Heart left ventricle (tissue), 16 donors: ENCODE results near the gene ALG8. TPM values are rescaled to one million over a fixed set of nuclear protein-coding genes. Genes with fewer than 3 reads are reported as not detected.

Source experiments
- ATAC-seq, 4 donors: fragments of 200-7000 bp; cut with Tn5 transposase; one replicate each; pipeline ENCODE4 v1.9.1; 2020 to 2022; ENCODE audit warnings: moderate library complexity in 4 of 4, mild to moderate bottlenecking in 3 of 4, moderate number of reproducible peaks in 1 of 4
- DNase-seq, 5 donors: peaks; one replicate each; pipeline ENCODE4 v3.0.0-alpha.2; 2020
- H3K27ac ChIP-seq, 12 donors: fragments of 200-600 bp; sonication (generic) in 4 of 12; one replicate each; pipeline versions ENCODE4 v1.5.0 to v1.8.0; 2016 to 2022; ENCODE audit warnings: mild to moderate bottlenecking in 2 of 12
- H3K27me3 ChIP-seq, 9 donors: fragments of 200-600 bp; sonication (generic) in 2 of 9; one replicate each; pipeline versions ENCODE4 v1.5.1 to v1.8.0; 2016 to 2022; ENCODE audit warnings: mild to moderate bottlenecking in 3 of 9
- H3K36me3 ChIP-seq, 9 donors: fragments of 200-600 bp; sonication (generic) in 2 of 9; one replicate each; pipeline versions ENCODE4 v1.5.0 to v1.8.0; 2018 to 2022; ENCODE audit warnings: mild to moderate bottlenecking in 2 of 9
- H3K4me1 ChIP-seq, 12 donors: fragments of 200-600 bp; sonication (generic) in 4 of 12; one replicate each; pipeline versions ENCODE4 v1.5.0 to v1.8.0; 2016 to 2022; ENCODE audit warnings: mild to moderate bottlenecking in 3 of 12
- H3K4me3 ChIP-seq, 12 donors: fragments of 200-600 bp; sonication (generic) in 4 of 12; one replicate each; pipeline versions ENCODE4 v1.5.0 to v1.8.0; 2017 to 2022; ENCODE audit warnings: mild to moderate bottlenecking in 9 of 12, moderate library complexity in 4 of 12
- H3K9me3 ChIP-seq, 12 donors: fragments of 200-600 bp; sonication (generic) in 4 of 12; one replicate each; pipeline versions ENCODE4 v1.5.0 to v1.8.0; 2016 to 2022; ENCODE audit warnings: mild to moderate bottlenecking in 1 of 12
- CTCF ChIP-seq, 12 donors: fragments of 200-600 bp; sonication (generic) in 4 of 12; IDR thresholded peaks; one replicate each; pipeline versions ENCODE4 v1.5.0 to v1.8.0; 2018 to 2022; ENCODE audit warnings: antibody characterized with exemption in 12 of 12, mild to moderate bottlenecking in 5 of 12
- POLR2A ChIP-seq, 2 donors: fragments of 450-650 bp; IDR thresholded peaks; one replicate each; pipeline ENCODE4 v1.6.1; 2017; ENCODE audit warnings: antibody characterized with exemption in 2 of 2, mild to moderate bottlenecking in 2 of 2, moderate library complexity in 2 of 2
- WGBS, 4 donors: extraction: QIAGEN DNeasy Blood & Tissue Kit in 2 of 4; methylation state at CpG; one replicate each; pipeline versions ENCODE4 v1.1.5 to v1.1.7; 2013 to 2018; 5-methylcytosine and 5-hydroxymethylcytosine counted together
- intact Hi-C, 10 donors: fragments of 100-400 bp; cut with DNase I; formaldehyde crosslinking; loops; one replicate each; pipeline versions ENCODE4 v1.11.1 to v1.14.2; 2022
- polyA plus RNA-seq, 2 donors: library from polyadenylated mRNA; stranded (reverse); fragments of 200-250 nt; gene quantifications; one replicate each; pipeline ENCODE4 v1.2.3, GENCODE V29; 2013
- total RNA-seq, 9 donors: library from RNA; depleted of rRNA in 2 of 9; stranded (reverse); fragments of >200 nt in 2 of 9; fragmentation: NEBNext Ultra II Directional in 3 of 9; extraction: Animal tissue kit (Norgen Biotek cat#: 25700) in 3 of 9; gene quantifications; one replicate each; pipeline versions ENCODE4 v1.1.0 to v1.2.4, GENCODE V29; 2016 to 2023
- donor health status: ischemic (EF 13 %, LVEDD 7.1; RV severe dilation, severe dysfunction).
- donor health status: healthy with polysubstance abuse.
- donor health status: DM: no; HTN: yes; CAD: no.
- donor health status: DM: no; HTN: no; CAD: no.
- donor health status: ischemic (EF 25% LVEDD 6.9; RV normal size, moderate dysfunction).
- donor health status: ischemic (EF 25% LVEDD 5.7; RV mildly dilated, moderate dysfunction).
- donor health status: healthy.
- donor health status: DM: yes; HTN: yes; CAD: no.
- donor health status: ischemic (EF 35%, LVEDD 5.7; RV mildly dilated, moderate dysfunction).
- donor health status: nonischemic (EF 11% LVEDD 7.7; RV severe dilation, severe dysfunction).
- donor health status: DM: yes; HTN: yes; CAD: no.
- donor health status: PGD.
- donor health status: ischemic (EF 29% LVEDD 5.4; RV normal size, mild dysfunction).
- donor health status: nonischemic (EF 23%, LVEDD 6.1; RV moderate dilation, normal function).

ALG8 gene
- total and polyA plus RNA-seq, 11 donors: 14.1 to 39.5 (median 19.0) TPM

- no peak for TF ChIP-seq POLR2A (IDR thresholded peaks at IDR 0.05)
- TF ChIP-seq CTCF (IDR thresholded peaks at IDR 0.05): no peak
- no peak overlapping the region for H3K4me3 ChIP-seq
Measured at GRCh38 chr11:78161346-78161745, 21.9 kb upstream of the ALG8 start.

GRCh38 chr11:78160557-78160956 lies 21.1 kb upstream of the ALG8 start:
- ATAC-seq (no peak), DNase-seq (no peak)
- Histone ChIP-seq H3K4me1 (peaks cover 0 to 33% (median 4%) of the 10 kb centered on the region in 12 donors), H3K9me3 (no peaks in the 10 kb centered on the region), H3K27ac (peak overlapping the region in 1 of 12 donors; percentile 64), H3K36me3 (no peaks in the 10 kb centered on the region), H3K27me3 (no peaks in the 10 kb centered on the region), H3K4me3 (no peak overlapping the region)
- TF ChIP-seq CTCF (IDR thresholded peaks at IDR 0.05) (no peak), POLR2A (IDR thresholded peaks at IDR 0.05) (no peak)
- 92 to 100% (median 95%) methylated on average over 1 of the region's 1 CpG for WGBS, 4 donors
- intact Hi-C loops: no loop called here

More at GRCh38 chr11:78161346-78161745, 21.9 kb upstream of the ALG8 start:
- intact Hi-C loops: no loop called here
- no peaks in the 10 kb centered on the region for H3K27me3 ChIP-seq
- H3K27ac ChIP-seq: peak overlapping the region in 2 of 12 donors; percentile 29 to 64
- DNase-seq (no peak), ATAC-seq (no peak)
- 71 to 94% (median 94%) methylated on average over 2 of the region's 2 CpGs for WGBS, 4 donors
- peaks cover 0 to 33% (median 4%) of the 10 kb centered on the region in 12 donors for H3K4me1 ChIP-seq
- H3K36me3 ChIP-seq: no peaks in the 10 kb centered on the region
- no peaks in the 10 kb centered on the region for H3K9me3 ChIP-seq

GRCh38 chr11:78158987-78159652 lies 19.7 kb upstream of the ALG8 start:
- DNase-seq: no peak
- no peak for TF ChIP-seq CTCF (IDR thresholded peaks at IDR 0.05)
- no peak for TF ChIP-seq POLR2A (IDR thresholded peaks at IDR 0.05)
- Histone ChIP-seq H3K27ac (peak overlapping the region in 4 of 12 donors; percentile 26 to 57 (median 36)), H3K4me1 (peaks cover 0 to 27% (median 2%) of the 10 kb centered on the region in 12 donors), H3K4me3 (no peak overlapping the region), H3K36me3 (no peaks in the 10 kb centered on the region), H3K27me3 (no peaks in the 10 kb centered on the region), H3K9me3 (no peaks in the 10 kb centered on the region)
- ATAC-seq: no peak
- intact Hi-C loops: loop anchor here in 3 of 10 donors (5.0 to 10.0 kb wide), 3 partner anchors 38 to 406 kb away; no protein-coding TSS in a partner anchor
- 63 to 70% (median 67%) methylated on average over 6 of the region's 6 CpGs for WGBS, 4 donors

GRCh38 chr11:78156127-78156844 lies 16.9 kb upstream of the ALG8 start:
- no peak overlapping the region for H3K4me3 ChIP-seq
- TF ChIP-seq POLR2A (IDR thresholded peaks at IDR 0.05) (no peak), CTCF (IDR thresholded peaks at IDR 0.05) (no peak)
- peaks cover 0 to 7% (median 0%) of the 10 kb centered on the region in 12 donors for H3K4me1 ChIP-seq
- no peaks in the 10 kb centered on the region for H3K27me3 ChIP-seq
- no peak for ATAC-seq
- intact Hi-C loops: loop anchor here in 3 of 10 donors (5.0 to 10.0 kb wide), 3 partner anchors 41 to 409 kb away; no protein-coding TSS in a partner anchor
- no peaks in the 10 kb centered on the region for H3K9me3 ChIP-seq
- H3K36me3 ChIP-seq: no peaks in the 10 kb centered on the region
- no peak for DNase-seq
- WGBS, 4 donors: 69 to 84% (median 74%) methylated on average over 5 to 6 of the region's 6 CpGs
- H3K27ac ChIP-seq: no peak overlapping the region
